WTC11 (cell line): ENCODE results near the gene BANF2.

ENCODE experiments used
- CBFB ChIP-seq: sonication (generic); formaldehyde crosslinking; IDR thresholded peaks from 2 replicates; pipeline ENCODE4 v1.8.1; 2022; ENCODE audit warnings: mild to moderate bottlenecking, low read depth, missing genetic modification reagents
- CTCF ChIP-seq: fragments of 200-600 bp; IDR thresholded peaks from 2 replicates; pipeline ENCODE4 v1.8.0; 2022; ENCODE audit warnings: antibody characterized with exemption
- FOXJ3 ChIP-seq: sonication (generic); formaldehyde crosslinking; IDR thresholded peaks from 2 replicates; pipeline ENCODE4 v1.9.0; 2021; ENCODE audit warnings: missing genetic modification reagents, mild to moderate bottlenecking, borderline replicate concordance
- FOXP1 ChIP-seq: sonication (generic); formaldehyde crosslinking; IDR thresholded peaks from 2 replicates; pipeline ENCODE4 v1.8.0; 2022; ENCODE audit warnings: missing genetic modification reagents, mild to moderate bottlenecking, moderate library complexity, borderline replicate concordance
- GABPB1 ChIP-seq: sonication (generic); formaldehyde crosslinking; IDR thresholded peaks from 2 replicates; pipeline ENCODE4 v1.8.1; 2023; ENCODE audit warnings: mild to moderate bottlenecking, missing genetic modification reagents
- JUN ChIP-seq: sonication (generic); formaldehyde crosslinking; IDR thresholded peaks from 2 replicates; pipeline ENCODE4 v1.8.0; 2023; ENCODE audit warnings: mild to moderate bottlenecking, missing genetic modification reagents
- NFE2L1 ChIP-seq: sonication (generic); formaldehyde crosslinking; IDR thresholded peaks from 2 replicates; pipeline ENCODE4 v1.8.1; 2023; ENCODE audit warnings: missing genetic modification reagents
- NFYB ChIP-seq: sonication (generic); formaldehyde crosslinking; conservative IDR thresholded peaks from 2 replicates; pipeline ENCODE4 v1.8.0; 2022; ENCODE audit warnings: low read depth, missing genetic modification reagents
- USF2 ChIP-seq: sonication (generic); formaldehyde crosslinking; IDR thresholded peaks from 2 replicates; pipeline ENCODE4 v1.8.1; 2023; ENCODE audit warnings: mild to moderate bottlenecking, missing genetic modification reagents, moderate library complexity

- TF ChIP-seq CTCF (no peak), USF2 (CRISPR knock-in tag) (no peak), CBFB (CRISPR knock-in tag) (no peak), JUN (no peak), FOXJ3 (no peak), GABPB1 (CRISPR knock-in tag) (no peak), NFYB (no peak), NFE2L1 (CRISPR knock-in tag) (no peak), FOXP1 (CRISPR knock-in tag) (no peak)
Observed at GRCh38 chr20:17752459-17752858, 52.7 kb downstream of the BANF2 start.
